Karpas-422 (cell line): ENCODE results near the gene L3MBTL4. TPM values are rescaled to one million over a fixed set of nuclear protein-coding genes. Genes with fewer than 3 reads are reported as not detected.
"Not testable (repeated sequence)": the region's sequence is repeated elsewhere in the genome, so short reads cannot be mapped to it uniquely, and the experiment has no call there.

Experiments used
- DNase-seq: peaks from one replicate; pipeline ENCODE4 v3.0.0-alpha.2; 2015
- H2AFZ ChIP-seq: fragments of 200-600 bp; sonication (generic); 2 replicates; pipeline ENCODE4 v1.6.1; 2014; ENCODE audit warnings: antibody characterized with exemption, low read length, mixed read lengths
- H3K27ac ChIP-seq: fragments of 200-600 bp; sonication (generic); 2 replicates; pipeline ENCODE4 v1.5.1; 2014; ENCODE audit warnings: mild to moderate bottlenecking, low read length, moderate library complexity
- H3K27me3 ChIP-seq: fragments of 200-600 bp; sonication (generic); 2 replicates; pipeline ENCODE4 v1.6.1; 2014; ENCODE audit warnings: low read length, mixed read lengths
- H3K36me3 ChIP-seq: fragments of 200-600 bp; sonication (generic); 2 replicates; pipeline ENCODE4 v1.6.1; 2014; ENCODE audit warnings: low read length, mixed read lengths; ENCODE audit not compliant: insufficient read depth
- H3K4me1 ChIP-seq: fragments of 200-600 bp; sonication (generic); 2 replicates; pipeline ENCODE4 v1.6.1; 2014; ENCODE audit warnings: mild to moderate bottlenecking, low read length, mixed read lengths
- H3K4me2 ChIP-seq: fragments of 200-600 bp; sonication (generic); 2 replicates; pipeline ENCODE4 v1.6.1; 2014; ENCODE audit warnings: low read length, low read depth, mild to moderate bottlenecking; ENCODE audit not compliant: poor library complexity, severe bottlenecking
- H3K4me3 ChIP-seq: fragments of 200-600 bp; sonication (generic); 2 replicates; pipeline ENCODE4 v1.5.1; 2014; ENCODE audit warnings: mild to moderate bottlenecking, antibody characterized with exemption, low read length, mixed read lengths
- H3K79me2 ChIP-seq: fragments of 200-600 bp; sonication (generic); 2 replicates; pipeline ENCODE4 v1.6.1; 2014; ENCODE audit warnings: mild to moderate bottlenecking, low read length, mixed read lengths
- H3K9ac ChIP-seq: fragments of 200-600 bp; sonication (generic); 2 replicates; pipeline ENCODE4 v1.6.0; 2014; ENCODE audit warnings: low read length
- H3K9me2 ChIP-seq: fragments of 200-600 bp; sonication (generic), shearing (Covaris generic); replicated peaks from 2 replicates; pipeline ENCODE4 v1.6.0; 2014; ENCODE audit warnings: mild to moderate bottlenecking, low read length, moderate library complexity; ENCODE audit not compliant: insufficient read depth
- H3K9me3 ChIP-seq: fragments of 300-700, 200-600 bp; sonication (generic); 2 replicates; pipeline ENCODE4 v1.6.1; 2014; ENCODE audit warnings: low read length, mixed read lengths
- H4K20me1 ChIP-seq: fragments of 200-600 bp; sonication (generic); 2 replicates; pipeline ENCODE4 v1.6.1; 2014; ENCODE audit warnings: mild to moderate bottlenecking, antibody characterized with exemption, low read length, low read depth; ENCODE audit not compliant: insufficient read depth
- total RNA-seq: library from RNA; depleted of rRNA; stranded (reverse); fragments of >200 nt; shearing (Covaris generic); gene quantifications from 2 replicates; pipeline ENCODE4 v1.2.3, GENCODE V29; 2014; ENCODE audit warnings: low replicate concordance

The L3MBTL4 gene
- total RNA-seq, 1 experiment from 2014 or later: 15.2 TPM

GRCh38 chr18:6057604-6058003 is 357.1 kb downstream of the L3MBTL4 start:
- Histone ChIP-seq H3K27me3 (no peaks in the 10 kb centered on the region), H2AFZ (no peak overlapping the region), H3K4me3 (no peak overlapping the region), H4K20me1 (no peaks in the 10 kb centered on the region), H3K9me3 (no peaks in the 10 kb centered on the region), H3K9ac (no peak overlapping the region), H3K36me3 (no peaks in the 10 kb centered on the region), H3K4me1 (peaks cover 5% of the 10 kb centered on the region), H3K4me2 (no peak overlapping the region), H3K27ac (no peak overlapping the region), H3K79me2 (no peaks in the 10 kb centered on the region), H3K9me2 (no peaks in the 10 kb centered on the region)
- no peak for DNase-seq

- Histone ChIP-seq H3K36me3 (no peaks in the 10 kb centered on the region), H3K27ac (no peak overlapping the region), H3K4me1 (peaks cover 5% of the 10 kb centered on the region), H3K9me2 (no peaks in the 10 kb centered on the region), H3K9me3 (no peaks in the 10 kb centered on the region), H3K4me2 (no peak overlapping the region), H3K27me3 (no peaks in the 10 kb centered on the region), H3K79me2 (no peaks in the 10 kb centered on the region), H4K20me1 (no peaks in the 10 kb centered on the region), H2AFZ (peak overlapping the region; percentile 49; the same call in 1 of the 2 replicates), H3K9ac (no peak overlapping the region), H3K4me3 (no peak overlapping the region)
- no peak for DNase-seq
Observed at GRCh38 chr18:6056171-6056910, 358.4 kb downstream of the L3MBTL4 start.

- no peak for DNase-seq
- Histone ChIP-seq H3K9me2 (no peaks in the 10 kb centered on the region), H3K9ac (no peak overlapping the region), H3K36me3 (no peaks in the 10 kb centered on the region), H3K4me2 (no peak overlapping the region), H3K79me2 (no peaks in the 10 kb centered on the region), H3K4me3 (no peak overlapping the region), H3K27me3 (no peaks in the 10 kb centered on the region), H2AFZ (no peak overlapping the region), H3K27ac (no peak overlapping the region), H3K9me3 (no peaks in the 10 kb centered on the region), H4K20me1 (no peaks in the 10 kb centered on the region), H3K4me1 (peaks cover 7% of the 10 kb centered on the region)
Observed at GRCh38 chr18:6055711-6056110, 359.0 kb downstream of the L3MBTL4 start.

- no peaks in the 10 kb centered on the region for H3K36me3 ChIP-seq
- H3K79me2 ChIP-seq: no peaks in the 10 kb centered on the region
- no peak overlapping the region for H3K4me2 ChIP-seq
- H4K20me1 ChIP-seq: no peaks in the 10 kb centered on the region
- H3K9me3 ChIP-seq: no peaks in the 10 kb centered on the region
- H3K4me3 ChIP-seq: no peak overlapping the region
- no peak overlapping the region for H2AFZ ChIP-seq
- no peaks in the 10 kb centered on the region for H3K27me3 ChIP-seq
- H3K9me2 ChIP-seq: no peaks in the 10 kb centered on the region
- H3K4me1 ChIP-seq: peaks cover 10% of the 10 kb centered on the region
- H3K27ac ChIP-seq: no peak overlapping the region
- DNase-seq: no peak
- no peak overlapping the region for H3K9ac ChIP-seq
Observed at GRCh38 chr18:6054256-6054842, 360.4 kb downstream of the L3MBTL4 start.

- Histone ChIP-seq H4K20me1 (no peaks in the 10 kb centered on the region), H3K27me3 (no peaks in the 10 kb centered on the region), H3K27ac (no peak overlapping the region), H3K4me2 (no peak overlapping the region), H3K9me3 (no peaks in the 10 kb centered on the region), H3K9ac (no peak overlapping the region), H3K9me2 (no peaks in the 10 kb centered on the region), H3K4me1 (peaks cover 10% of the 10 kb centered on the region), H3K36me3 (no peaks in the 10 kb centered on the region), H3K4me3 (no peak overlapping the region), H2AFZ (no peak overlapping the region), H3K79me2 (no peaks in the 10 kb centered on the region)
- no peak for DNase-seq
Observed at GRCh38 chr18:6052449-6052913, 362.2 kb downstream of the L3MBTL4 start.

GRCh38 chr18:6047596-6047995 is 367.1 kb downstream of the L3MBTL4 start:
- H4K20me1 ChIP-seq, DNase-seq, H3K36me3 ChIP-seq, H3K4me3 ChIP-seq, H2AFZ ChIP-seq, H3K79me2 ChIP-seq, H3K27ac ChIP-seq, H3K27me3 ChIP-seq, H3K9me2 ChIP-seq, H3K4me2 ChIP-seq, H3K4me1 ChIP-seq, H3K9ac ChIP-seq, H3K9me3 ChIP-seq: not testable (repeated sequence)

- no peaks in the 10 kb centered on the region; the same call in 1 of the 2 replicates for H3K9me3 ChIP-seq
- H3K79me2 ChIP-seq: no peaks in the 10 kb centered on the region
- H4K20me1 ChIP-seq: no peaks in the 10 kb centered on the region
- H2AFZ ChIP-seq: no peak overlapping the region
- H3K27ac ChIP-seq: no peak overlapping the region
- no peak overlapping the region for H3K4me3 ChIP-seq
- no peaks in the 10 kb centered on the region for H3K27me3 ChIP-seq
- peak; percentile 63 for DNase-seq
- H3K9me2 ChIP-seq: no peaks in the 10 kb centered on the region
- H3K36me3 ChIP-seq: no peaks in the 10 kb centered on the region; the same call in 1 of the 2 replicates
- H3K9ac ChIP-seq: no peak overlapping the region
- H3K4me1 ChIP-seq: peaks cover 5% of the 10 kb centered on the region
- no peak overlapping the region for H3K4me2 ChIP-seq
Observed at GRCh38 chr18:6044773-6045172, 369.9 kb downstream of the L3MBTL4 start.

GRCh38 chr18:6044319-6044718 is 370.4 kb downstream of the L3MBTL4 start:
- H2AFZ ChIP-seq: no peak overlapping the region

More at GRCh38 chr18:6044319-6044718, 370.4 kb downstream of the L3MBTL4 start:
- Histone ChIP-seq H3K4me3 (no peak overlapping the region), H3K4me1 (peaks cover 5% of the 10 kb centered on the region), H3K27me3 (no peaks in the 10 kb centered on the region), H3K4me2 (no peak overlapping the region), H3K9me2 (no peaks in the 10 kb centered on the region), H3K9ac (no peak overlapping the region), H3K36me3 (no peaks in the 10 kb centered on the region; the same call in 1 of the 2 replicates), H3K79me2 (no peaks in the 10 kb centered on the region), H3K9me3 (no peaks in the 10 kb centered on the region; the same call in 1 of the 2 replicates), H3K27ac (no peak overlapping the region), H4K20me1 (no peaks in the 10 kb centered on the region)
- no peak for DNase-seq
